Smooth muscle cell (in vitro differentiated cells): ENCODE results near the gene KCNE2. TPM values are rescaled to one million over a fixed set of nuclear protein-coding genes. Genes with fewer than 3 reads are reported as not detected.

ENCODE experiments used
- DNase-seq: peaks from one replicate; lab custom pipeline; 2025; ENCODE audit not compliant: unreplicated experiment; lab: John Stamatoyannopoulos, UW
- H2AFZ ChIP-seq: fragments of 200-600 bp; sonication (generic); 2 replicates; pipeline ENCODE4 v1.6.0; 2016; ENCODE audit warnings: antibody characterized with exemption, low read depth, mild to moderate bottlenecking
- H3F3A ChIP-seq: fragments of 200-600 bp; sonication (generic); 2 replicates; pipeline ENCODE4 v1.6.0; 2017; ENCODE audit warnings: antibody characterized with exemption, low read depth
- H3K27ac ChIP-seq: fragments of 200-600 bp; sonication (generic); 2 replicates; pipeline ENCODE4 v1.5.1; 2016; ENCODE audit warnings: low read depth, mild to moderate bottlenecking
- H3K27me3 ChIP-seq: fragments of 200-600 bp; sonication (generic); 2 replicates; pipeline ENCODE4 v1.6.1; 2016; ENCODE audit warnings: low read depth, mild to moderate bottlenecking
- H3K36me3 ChIP-seq: fragments of 200-600 bp; sonication (generic); 2 replicates; pipeline ENCODE4 v1.5.1; 2016; ENCODE audit warnings: low read depth
- H3K4me1 ChIP-seq: fragments of 200-600 bp; sonication (generic); 2 replicates; pipeline ENCODE4 v1.5.1; 2016; ENCODE audit warnings: low read depth
- H3K4me2 ChIP-seq: fragments of 200-600 bp; sonication (generic); 2 replicates; pipeline ENCODE4 v1.6.0; 2016; ENCODE audit warnings: mild to moderate bottlenecking
- H3K4me3 ChIP-seq: fragments of 200-600 bp; sonication (generic); 2 replicates; pipeline ENCODE4 v1.5.1; 2016; ENCODE audit warnings: mild to moderate bottlenecking
- H3K79me2 ChIP-seq: fragments of 200-600 bp; sonication (generic); 2 replicates; pipeline ENCODE4 v1.6.0; 2016; ENCODE audit warnings: low read depth, mild to moderate bottlenecking
- H3K9ac ChIP-seq: fragments of 200-600 bp; sonication (generic); 2 replicates; pipeline ENCODE4 v1.6.0; 2016; ENCODE audit warnings: low read depth
- H3K9me3 ChIP-seq: fragments of 200-600 bp; sonication (generic); replicated peaks from 2 replicates; pipeline ENCODE4 v1.5.1; 2016; ENCODE audit warnings: low read depth
- H4K20me1 ChIP-seq: fragments of 200-600 bp; sonication (generic); 2 replicates; pipeline ENCODE4 v1.6.0; 2016; ENCODE audit warnings: low read depth
- WGBS: methylation state at CpG from one replicate; pipeline ENCODE4 v1.1.7; 2016; ENCODE audit warnings: low lambda C conversion rate; 5-methylcytosine and 5-hydroxymethylcytosine counted together
- polyA plus RNA-seq: library from polyadenylated mRNA; unstranded; fragments of >200 nt; fragmentation: Nextera tagmentation; extraction: Ambion mirVana; gene quantifications from 2 replicates; pipeline ENCODE4 v1.2.1, GENCODE V29; 2016
- total RNA-seq: library from RNA; depleted of rRNA; stranded (reverse); fragments of >200 nt; gene quantifications from 2 replicates; pipeline ENCODE4 v1.2.3, GENCODE V29; 2014
- TF ChIP-seq, protein P1 (sequence below): fragments of 200-600 bp; sonication (generic); IDR thresholded peaks from 2 replicates; pipeline ENCODE4 v1.5.1; 2017; ENCODE audit warnings: borderline replicate concordance, mild to moderate bottlenecking, antibody characterized with exemption; ENCODE audit not compliant: insufficient read depth, poor library complexity, severe bottlenecking

KCNE2 gene
- total and polyA plus RNA-seq, 2 experiments from 2014 or later, result 1.1 TPM; not detected in 1

DNA sequence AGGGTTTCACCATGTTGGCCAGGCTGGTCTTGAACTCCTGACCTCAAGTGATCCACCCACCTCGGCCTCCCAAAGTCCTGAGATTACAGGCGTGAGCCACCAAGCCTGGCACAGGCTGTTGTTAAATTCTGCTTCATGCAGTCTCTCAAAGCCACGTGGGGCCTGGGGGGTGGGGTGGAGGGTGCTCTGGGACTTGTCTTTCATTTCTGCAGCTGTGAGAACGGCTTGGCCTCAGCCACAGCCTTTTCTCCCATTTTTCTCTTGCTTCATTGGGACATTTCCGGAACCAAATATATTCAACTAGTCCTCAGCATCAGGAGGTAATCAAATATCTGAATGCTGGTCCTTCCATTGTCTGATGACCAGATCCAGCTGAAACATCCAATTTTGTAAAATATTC lies 27.6 kb upstream of the KCNE2 start:
- Histone ChIP-seq H3K4me1 (peaks cover 30% of the 10 kb centered on the region), H4K20me1 (no peaks in the 10 kb centered on the region), H3K36me3 (no peaks in the 10 kb centered on the region), H3K79me2 (no peaks in the 10 kb centered on the region), H3F3A (peaks cover 6% of the 10 kb centered on the region), H3K4me2 (peak overlapping the region; percentile 48), H3K27me3 (no peaks in the 10 kb centered on the region), H3K27ac (no peak overlapping the region), H3K4me3 (no peak overlapping the region), H2AFZ (no peak overlapping the region), H3K9me3 (no peaks in the 10 kb centered on the region), H3K9ac (no peak overlapping the region)
- DNase-seq, result no peak
- WGBS, result 43% methylated on average over 5 of the region's 5 CpGs
- TF ChIP-seq, protein P1, sequence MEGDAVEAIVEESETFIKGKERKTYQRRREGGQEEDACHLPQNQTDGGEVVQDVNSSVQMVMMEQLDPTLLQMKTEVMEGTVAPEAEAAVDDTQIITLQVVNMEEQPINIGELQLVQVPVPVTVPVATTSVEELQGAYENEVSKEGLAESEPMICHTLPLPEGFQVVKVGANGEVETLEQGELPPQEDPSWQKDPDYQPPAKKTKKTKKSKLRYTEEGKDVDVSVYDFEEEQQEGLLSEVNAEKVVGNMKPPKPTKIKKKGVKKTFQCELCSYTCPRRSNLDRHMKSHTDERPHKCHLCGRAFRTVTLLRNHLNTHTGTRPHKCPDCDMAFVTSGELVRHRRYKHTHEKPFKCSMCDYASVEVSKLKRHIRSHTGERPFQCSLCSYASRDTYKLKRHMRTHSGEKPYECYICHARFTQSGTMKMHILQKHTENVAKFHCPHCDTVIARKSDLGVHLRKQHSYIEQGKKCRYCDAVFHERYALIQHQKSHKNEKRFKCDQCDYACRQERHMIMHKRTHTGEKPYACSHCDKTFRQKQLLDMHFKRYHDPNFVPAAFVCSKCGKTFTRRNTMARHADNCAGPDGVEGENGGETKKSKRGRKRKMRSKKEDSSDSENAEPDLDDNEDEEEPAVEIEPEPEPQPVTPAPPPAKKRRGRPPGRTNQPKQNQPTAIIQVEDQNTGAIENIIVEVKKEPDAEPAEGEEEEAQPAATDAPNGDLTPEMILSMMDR, result no peak

DNA sequence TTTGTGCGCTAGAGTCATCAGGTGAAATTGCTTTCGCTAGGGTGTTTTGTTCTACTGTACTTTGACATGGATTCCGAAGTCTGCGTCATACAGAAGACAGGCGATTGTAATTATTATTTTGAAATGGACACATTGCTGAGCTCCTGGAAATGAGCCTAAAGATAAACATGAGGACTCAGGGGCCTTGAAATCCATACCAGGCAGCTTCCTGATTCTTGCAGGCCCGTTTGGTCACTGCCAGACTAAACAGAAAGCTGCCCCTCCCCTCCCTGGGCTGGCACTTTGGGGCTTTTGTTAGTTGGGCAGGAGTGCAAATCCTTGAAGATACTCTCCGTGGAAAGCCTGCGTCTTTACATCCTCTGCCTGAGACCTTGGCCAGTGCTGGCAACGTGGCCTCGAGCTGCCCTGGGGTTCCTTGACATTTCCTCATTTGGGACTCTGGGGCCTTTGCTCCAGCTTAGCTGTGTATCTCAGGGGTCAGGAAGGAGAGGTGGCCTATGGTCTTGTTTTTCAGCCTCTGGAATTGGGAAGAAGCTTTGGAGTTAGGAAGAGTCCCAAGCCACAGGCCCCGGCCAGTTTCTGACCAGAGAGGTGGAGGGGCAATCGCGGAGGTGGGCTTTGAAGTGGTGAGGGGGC lies 26.9 kb upstream of the KCNE2 start:
- no peak overlapping the region for H3K9ac ChIP-seq
- DNase-seq, result no peak
- WGBS, result 68% methylated on average over 13 of the region's 13 CpGs
- no peaks in the 10 kb centered on the region for H3K9me3 ChIP-seq
- no peaks in the 10 kb centered on the region for H4K20me1 ChIP-seq
- H3K4me3 ChIP-seq, result no peak overlapping the region
- H2AFZ ChIP-seq, result no peak overlapping the region
- TF ChIP-seq, protein P1, result no peak
- H3K79me2 ChIP-seq, result no peaks in the 10 kb centered on the region
- no peaks in the 10 kb centered on the region for H3K36me3 ChIP-seq
- no peak overlapping the region for H3K27ac ChIP-seq
- H3K27me3 ChIP-seq, result no peaks in the 10 kb centered on the region
- H3K4me1 ChIP-seq, result peaks cover 30% of the 10 kb centered on the region
- H3F3A ChIP-seq, result peaks cover 6% of the 10 kb centered on the region
- H3K4me2 ChIP-seq, result peak overlapping the region; percentile 48

DNA sequence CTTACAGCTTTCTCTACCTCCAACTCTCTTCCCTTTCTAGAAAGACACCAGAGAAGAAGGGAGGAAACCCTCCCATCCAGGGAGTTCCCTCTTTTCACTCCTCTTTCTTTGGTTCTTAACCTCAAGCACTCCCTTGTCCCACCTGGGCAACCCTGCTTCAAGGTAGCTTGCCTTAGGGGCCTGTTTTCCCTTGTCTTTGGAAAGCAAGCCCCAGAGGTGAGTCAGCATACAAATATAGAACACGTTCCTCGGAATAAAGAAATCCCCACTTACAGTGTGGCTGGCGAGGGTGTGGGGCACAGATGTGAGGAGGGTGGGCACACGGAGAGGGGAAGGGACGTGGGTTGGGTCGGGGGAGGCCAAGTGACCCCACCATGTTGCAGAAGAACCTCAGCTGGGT lies 26.1 kb upstream of the KCNE2 start:
- H3K27me3 ChIP-seq, result no peaks in the 10 kb centered on the region
- peaks cover 6% of the 10 kb centered on the region for H3F3A ChIP-seq
- no peak overlapping the region for H3K9ac ChIP-seq
- no peaks in the 10 kb centered on the region for H3K9me3 ChIP-seq
- DNase-seq, result no peak
- WGBS, result 53% methylated on average over 5 of the region's 6 CpGs
- H2AFZ ChIP-seq, result no peak overlapping the region
- TF ChIP-seq, protein P1, result no peak
- H3K36me3 ChIP-seq, result no peaks in the 10 kb centered on the region
- H3K4me1 ChIP-seq, result peaks cover 29% of the 10 kb centered on the region
- no peaks in the 10 kb centered on the region for H3K79me2 ChIP-seq
- peak overlapping the region; percentile 48 for H3K4me2 ChIP-seq
- no peak overlapping the region for H3K27ac ChIP-seq
- no peak overlapping the region for H3K4me3 ChIP-seq
- no peaks in the 10 kb centered on the region for H4K20me1 ChIP-seq

DNA sequence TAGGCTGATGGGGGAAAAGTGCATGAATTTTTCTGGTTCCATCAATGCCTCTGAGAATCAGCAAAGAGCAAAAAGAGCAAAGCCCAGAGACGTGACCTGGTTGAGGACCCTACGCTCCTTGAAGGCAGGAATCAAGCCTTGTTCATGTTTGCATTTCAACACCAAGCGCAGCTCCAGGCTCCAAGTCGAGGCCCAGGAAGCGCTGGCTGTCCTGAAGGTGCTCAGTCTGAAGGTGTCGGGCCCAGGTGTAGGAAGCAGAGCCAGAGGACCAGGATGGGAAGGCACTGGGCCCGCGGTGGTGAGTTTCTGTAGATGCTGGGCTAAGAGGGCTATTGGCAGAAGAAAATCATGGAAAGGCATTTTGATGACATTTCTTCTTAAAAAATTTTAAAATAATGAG lies 25.6 kb upstream of the KCNE2 start:
- Histone ChIP-seq H3K27me3 (no peaks in the 10 kb centered on the region), H3K79me2 (no peaks in the 10 kb centered on the region), H4K20me1 (no peaks in the 10 kb centered on the region), H3K4me2 (no peak overlapping the region), H3K36me3 (no peaks in the 10 kb centered on the region), H2AFZ (no peak overlapping the region), H3F3A (peaks cover 6% of the 10 kb centered on the region), H3K9me3 (no peaks in the 10 kb centered on the region), H3K9ac (no peak overlapping the region), H3K27ac (no peak overlapping the region), H3K4me1 (peaks cover 25% of the 10 kb centered on the region), H3K4me3 (no peak overlapping the region)
- TF ChIP-seq, protein P1, result no peak
- DNase-seq, result no peak
- 96% methylated on average over 8 of the region's 8 CpGs for WGBS
